Nephron progenitor cell (in vitro differentiated cells): ENCODE data around the gene ADAM12.

Experiments used
- DNase-seq: peaks from one replicate; pipeline ENCODE4 v3.0.0; 2021
- H3K27ac Mint-ChIP-seq: 2 replicates; pipeline ENCODE4 v1.8.0; 2021; ENCODE audit warnings: mild to moderate bottlenecking, moderate library complexity, mixed read lengths
- H3K27me3 Mint-ChIP-seq: 2 replicates; pipeline ENCODE4 v1.8.0; 2021; ENCODE audit warnings: mild to moderate bottlenecking, low read depth, mixed read lengths; ENCODE audit not compliant: poor library complexity
- H3K36me3 Mint-ChIP-seq: 2 replicates; pipeline ENCODE4 v1.8.0; 2021; ENCODE audit warnings: low read depth, mixed read lengths
- H3K4me1 Mint-ChIP-seq: 2 replicates; pipeline ENCODE4 v1.8.0; 2021; ENCODE audit warnings: mixed read lengths
- H3K4me3 Mint-ChIP-seq: 2 replicates; pipeline ENCODE4 v1.8.0; 2021; ENCODE audit warnings: mild to moderate bottlenecking, moderate library complexity, mixed read lengths
- H3K9me3 Mint-ChIP-seq: 2 replicates; pipeline ENCODE4 v1.8.0; 2021; ENCODE audit warnings: mild to moderate bottlenecking, moderate library complexity, mixed read lengths
- CTCF ChIP-seq: fragments of 200-600 bp; sonication (generic); IDR thresholded peaks from 2 replicates; pipeline ENCODE4 v1.5.0; 2021; ENCODE audit warnings: antibody characterized with exemption

The ADAM12 gene

GRCh38 chr10:126392469-126392868 is 4.2 kb upstream of the ADAM12 start:
- Mint-ChIP-seq H3K4me1 (peaks cover 30% of the 10 kb centered on the region), H3K9me3 (peaks cover 18% of the 10 kb centered on the region)

GRCh38 chr10:126392068-126392467 is 3.8 kb upstream of the ADAM12 start:
- Mint-ChIP-seq H3K4me3 (no peak overlapping the region), H3K27me3 (peaks cover 39% of the 10 kb centered on the region), H3K4me1 (peaks cover 34% of the 10 kb centered on the region), H3K27ac (no peak overlapping the region), H3K36me3 (peaks cover 9% of the 10 kb centered on the region), H3K9me3 (peaks cover 18% of the 10 kb centered on the region)
- no peak for DNase-seq
- TF ChIP-seq CTCF, result no peak

More at GRCh38 chr10:126392469-126392868, 4.2 kb upstream of the ADAM12 start:
- TF ChIP-seq CTCF, result no peak
- peaks cover 9% of the 10 kb centered on the region for H3K36me3 Mint-ChIP-seq
- no peak overlapping the region for H3K4me3 Mint-ChIP-seq
- no peak overlapping the region for H3K27ac Mint-ChIP-seq
- peaks cover 35% of the 10 kb centered on the region for H3K27me3 Mint-ChIP-seq
- no peak for DNase-seq

GRCh38 chr10:126391192-126391885 is 3.1 kb upstream of the ADAM12 start:
- Mint-ChIP-seq H3K36me3 (peaks cover 9% of the 10 kb centered on the region), H3K9me3 (peaks cover 14% of the 10 kb centered on the region), H3K4me3 (no peak overlapping the region), H3K27me3 (peaks cover 46% of the 10 kb centered on the region), H3K4me1 (peaks cover 39% of the 10 kb centered on the region), H3K27ac (peak overlapping the region; percentile 52)
- no peak for DNase-seq
- TF ChIP-seq CTCF, result no peak

GRCh38 chr10:126390324-126390723 is 2.0 kb upstream of the ADAM12 start:
- DNase-seq, result no peak
- Mint-ChIP-seq H3K4me3 (peak overlapping the region; percentile 52), H3K4me1 (peaks cover 34% of the 10 kb centered on the region), H3K36me3 (peaks cover 9% of the 10 kb centered on the region), H3K27me3 (peaks cover 49% of the 10 kb centered on the region), H3K9me3 (peaks cover 14% of the 10 kb centered on the region), H3K27ac (no peak overlapping the region)
- no peak for TF ChIP-seq CTCF

GRCh38 chr10:126387041-126387921 is 996 bp downstream of the ADAM12 start:
- peak; percentile 79 for DNase-seq
- Mint-ChIP-seq H3K27ac (no peak overlapping the region), H3K36me3 (peaks cover 9% of the 10 kb centered on the region), H3K27me3 (peaks cover 46% of the 10 kb centered on the region), H3K4me3 (peak overlapping the region; percentile 89), H3K9me3 (peaks cover 27% of the 10 kb centered on the region), H3K4me1 (peaks cover 24% of the 10 kb centered on the region)
- TF ChIP-seq CTCF, result peak; percentile 85
